GM12878 (cell line): ENCODE results near the gene GKAP1. TPM values are rescaled to one million over a fixed set of nuclear protein-coding genes. Genes with fewer than 3 reads are reported as not detected.
"Not testable (repeated sequence)": the region's sequence is repeated elsewhere in the genome, so short reads cannot be mapped to it uniquely, and the experiment has no call there.

Experiments used
- ATAC-seq: fragments of 200-7000 bp; cut with Tn5 transposase; 3 replicates; pipeline ENCODE4 v1.9.1; 2020; ENCODE audit warnings: mild to moderate bottlenecking, moderate library complexity
- BruUV-seq: library from RNA; stranded (reverse); fragments of 400-500 nt; replicated peaks from 2 replicates; lab custom pipeline; 2021; lab: Mats Ljungman, UMichigan
- CTCF ChIA-PET: fragments of 300-600 bp; sonication (Branson Sonifier 250); formaldehyde crosslinking; extraction: SDS; loops from one replicate; lab custom pipeline; 2021; ENCODE audit warnings: inconsistent platforms; lab: Yijun Ruan, JAX
- POLR2A ChIA-PET: fragments of 350-600 bp; formaldehyde crosslinking; extraction: SDS; loops from one replicate; lab custom pipeline; 2021; ENCODE audit warnings: inconsistent platforms; lab: Charles Lee
- RAD21 ChIA-PET: fragments of 300-600 bp; sonication (Branson Sonifier 250); formaldehyde crosslinking; loops from one replicate; lab custom pipeline; 2023; ENCODE audit warnings: antibody characterized with exemption; ENCODE audit not compliant: unreplicated experiment; lab: Charles Lee
- SMC1A ChIA-PET: fragments of 300-600 bp; sonication (Branson Sonifier 250); formaldehyde crosslinking; loops from one replicate; lab custom pipeline; 2023; ENCODE audit not compliant: unreplicated experiment, uncharacterized antibody; lab: Charles Lee
- DNase-seq: peaks from one replicate; pipeline ENCODE4 v3.0.0-alpha.2; 2011; ENCODE audit warnings: low read depth, low spot score
- FAIRE-seq: peaks from 3 replicates; lab custom pipeline; 2011; peaks lifted over from hg19 to GRCh38; lab: Jason Lieb, UNC
- H2AFZ ChIP-seq: 2 replicates; pipeline ENCODE4 v1.6.0; 2011; ENCODE audit warnings: low read depth, low read length, control low read depth; ENCODE audit not compliant: control insufficient read depth
- H3K27ac ChIP-seq: 2 replicates; pipeline ENCODE4 v1.5.1; 2011; ENCODE audit warnings: control low read depth; ENCODE audit not compliant: control insufficient read depth, insufficient read depth
- H3K27me3 ChIP-seq, 2 experiments: replicated peaks in 1 of 2; 2 replicates each; pipeline versions ENCODE4 v1.6.0 to v1.6.1; 2011; ENCODE audit warnings: low read length in 1 of 2; ENCODE audit not compliant: control insufficient read depth in 2 of 2, insufficient read depth in 2 of 2
- H3K36me3 ChIP-seq, 2 experiments: 2 replicates each; pipeline ENCODE4 v1.5.1; 2011; ENCODE audit warnings: low read length in 1 of 2; ENCODE audit not compliant: control insufficient read depth in 2 of 2, insufficient read depth in 2 of 2
- H3K4me1 ChIP-seq: 2 replicates; pipeline ENCODE4 v1.6.1; 2011; ENCODE audit warnings: mild to moderate bottlenecking, low read length, moderate library complexity, mixed read lengths; ENCODE audit not compliant: control insufficient read depth, insufficient read depth
- H3K4me2 ChIP-seq: 2 replicates; pipeline ENCODE4 v1.6.0; 2011; ENCODE audit warnings: control low read depth; ENCODE audit not compliant: control insufficient read depth, insufficient read depth
- H3K4me3 ChIP-seq: fragments of 200-600 bp; sonication (generic); 2 replicates; pipeline ENCODE4 v1.5.1; 2016
- H3K79me2 ChIP-seq: 2 replicates; pipeline ENCODE4 v1.6.0; 2011; ENCODE audit warnings: low read length; ENCODE audit not compliant: control insufficient read depth, insufficient read depth
- H3K9ac ChIP-seq: 2 replicates; pipeline ENCODE4 v1.8.0; 2011; ENCODE audit warnings: low read length, control low read depth, mixed read lengths; ENCODE audit not compliant: control insufficient read depth, insufficient read depth
- H3K9me3 ChIP-seq: replicated peaks from 3 replicates; pipeline ENCODE4 v1.5.1; 2011; ENCODE audit warnings: mild to moderate bottlenecking, low read length; ENCODE audit not compliant: control insufficient read depth, insufficient read depth
- H4K20me1 ChIP-seq: 2 replicates; pipeline ENCODE4 v1.6.0; 2011; ENCODE audit not compliant: control insufficient read depth, insufficient read depth
- BACH1 ChIP-seq: fragments of 450-650 bp; IDR thresholded peaks from 2 replicates; pipeline ENCODE4 v1.6.1; 2017; ENCODE audit warnings: mild to moderate bottlenecking, borderline replicate concordance
- CEBPB ChIP-seq, 2 experiments: fragments of 150-350 bp in 1 of 2; IDR thresholded peaks; 2 replicates each; pipeline ENCODE4 v1.6.1; 2012 to 2014; ENCODE audit warnings: low read depth in 2 of 2, low read length in 2 of 2, borderline replicate concordance in 1 of 2, inconsistent platforms in 1 of 2
- IKZF2 ChIP-seq, 2 experiments: fragments of 450-650 bp; IDR thresholded peaks; 2 replicates each; pipeline ENCODE4 v1.6.1; 2017; ENCODE audit warnings: mild to moderate bottlenecking in 2 of 2, moderate library complexity in 2 of 2
- IRF3 ChIP-seq: fragments of 450-650 bp; IDR thresholded peaks from 2 replicates; pipeline ENCODE4 v1.6.1; 2014; ENCODE audit warnings: mild to moderate bottlenecking
- RBBP5 ChIP-seq: fragments of 200-600 bp; sonication (generic); conservative IDR thresholded peaks from 2 replicates; pipeline ENCODE4 v1.6.1; 2016
- WGBS: methylation state at CpG from one replicate; pipeline ENCODE4 v1.1.6; 2016; ENCODE audit warnings: low lambda C conversion rate; ENCODE audit not compliant: insufficient replicate concordance, insufficient coverage; ENCODE audit errors: missing lambda C conversion rate; 5-methylcytosine and 5-hydroxymethylcytosine counted together
- in situ Hi-C: fragments of 300-500 bp; cut with MboI; formaldehyde crosslinking; loops from 9 replicates; pipeline ENCODE4 v1.14.3; 2018; ENCODE audit warnings: mixed read lengths
- intact Hi-C: fragments of 100-400 bp; cut with micrococcal nuclease; formaldehyde crosslinking; loops from one replicate; pipeline ENCODE4 v1.14.2; 2022; ENCODE audit not compliant: unreplicated experiment
- polyA plus RNA-seq, 11 experiments: library from polyadenylated mRNA; depleted of rRNA in 4 of 11; unstranded in 6 of 11; stranded (reverse) in 5 of 11; fragments of >200 nt; fragmentation: Nextera tagmentation in 4 of 11; fragmentation: Illumina TruSeq in 1 of 11; extraction: Ambion mirVana in 4 of 11; extraction: Trizol in 1 of 11; gene quantifications; 1 replicate in 1 of 11; 2 replicates in 10 of 11; pipeline versions ENCODE4 v1.2.1 to v1.2.3, GENCODE V29; 2011 to 2016; ENCODE audit warnings: inconsistent platforms in 2 of 11, missing spikeins in 2 of 11, low read depth in 1 of 11
- total RNA-seq, 4 experiments: library from RNA; depleted of rRNA in 3 of 4; stranded (reverse); fragments of >200 nt in 3 of 4; fragmentation: Illumina TruSeq in 1 of 4; extraction: Trizol in 1 of 4; gene quantifications; 2 replicates each; pipeline versions ENCODE4 v1.2.1 to v1.2.3, GENCODE V29; 2013 to 2021

Gene GKAP1
- total and polyA plus RNA-seq, 10 of the 15 experiments (the other 5 are each of a cell fraction or from before 2014, with no cell fraction given), result 0.92 to 5.1 (median 2.7) TPM

- ChIA-PET CTCF (no interaction called here), RAD21 (no interaction called here)
Measured at GRCh38 chr9:83744206-83744605, 73.4 kb downstream of the GKAP1 start.

DNA sequence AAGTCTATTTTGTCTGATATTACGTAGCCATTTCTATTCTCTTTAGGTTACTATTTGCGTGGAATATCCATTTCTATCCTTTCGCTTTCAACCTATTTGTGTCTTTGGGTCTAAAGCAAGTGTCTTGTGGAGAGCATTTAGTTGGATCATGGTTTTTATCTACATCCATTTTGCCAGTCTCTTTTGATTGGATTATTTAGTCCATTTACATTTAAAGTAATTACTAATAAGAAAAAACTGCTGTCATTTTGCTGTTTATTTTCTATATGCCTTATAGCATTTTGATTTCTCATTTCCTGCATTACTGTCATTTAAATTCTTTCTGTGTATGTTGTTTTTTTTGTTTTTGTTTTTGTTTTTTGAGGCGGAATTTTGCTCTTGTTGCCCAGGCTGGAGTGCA lies 83.8 kb downstream of the GKAP1 start:
- no peaks in the 10 kb centered on the region for H3K79me2 ChIP-seq
- H3K9ac ChIP-seq, result no peak overlapping the region
- no peak overlapping the region for H3K4me2 ChIP-seq
- WGBS, result 82% methylated on average over 4 of the region's 4 CpGs
- no peaks in the 10 kb centered on the region for H3K9me3 ChIP-seq
- DNase-seq (no peak), ATAC-seq (no peak), FAIRE-seq (no peak)
- ChIA-PET SMC1A (no interaction called here), RAD21 (no interaction called here), POLR2A (interaction anchor here (0.6 kb wide), 1 partner anchor 37 kb away, joined by 5 read pairs; no protein-coding TSS in a partner anchor), CTCF (no interaction called here)
- H2AFZ ChIP-seq, result no peak overlapping the region
- no peaks in the 10 kb centered on the region for H4K20me1 ChIP-seq
- H3K27ac ChIP-seq, result no peak overlapping the region
- BruUV-seq, result no TSS peak
- H3K4me1 ChIP-seq, result no peaks in the 10 kb centered on the region
- intact Hi-C loops, result no loop called here
- TF ChIP-seq CEBPB (IDR thresholded peaks at IDR 0.05; ENCODE audit: borderline replicate concordance in 1 of 2, low read depth in 2 of 2, low read length in 2 of 2) (no peak), RBBP5 (no peak), IKZF2 (IDR thresholded peaks at IDR 0.05) (no peak), BACH1 (no peak)
- H3K4me3 ChIP-seq, result no peak overlapping the region
- in situ Hi-C loops, result no loop called here
- no peaks in the 10 kb centered on the region for H3K27me3 ChIP-seq
- H3K36me3 ChIP-seq, result no peaks in the 10 kb centered on the region

More at GRCh38 chr9:83744206-83744605, 73.4 kb downstream of the GKAP1 start:
- WGBS, result 95% methylated on average over 1 of the region's 1 CpG
- ChIA-PET POLR2A (no interaction called here), SMC1A (no interaction called here)
- H3K4me2 ChIP-seq, result no peak overlapping the region
- H3K79me2 ChIP-seq, result no peaks in the 10 kb centered on the region
- no peak for ATAC-seq
- H3K36me3 ChIP-seq, result no peaks in the 10 kb centered on the region
- no peaks in the 10 kb centered on the region for H3K27me3 ChIP-seq
- in situ Hi-C loops, result no loop called here
- no peak for DNase-seq
- H4K20me1 ChIP-seq, result no peaks in the 10 kb centered on the region
- no peak overlapping the region for H2AFZ ChIP-seq
- H3K4me1 ChIP-seq, result no peaks in the 10 kb centered on the region
- BruUV-seq, result no TSS peak
- no peak overlapping the region for H3K4me3 ChIP-seq
- H3K9ac ChIP-seq, result no peak overlapping the region
- no peak for FAIRE-seq
- no peak for TF ChIP-seq IRF3
- TF ChIP-seq, all 136 proteins: peak for 0
- Histone ChIP-seq H3K9me3 (no peaks in the 10 kb centered on the region), H3K27ac (no peak overlapping the region)
- intact Hi-C loops, result no loop called here

DNA sequence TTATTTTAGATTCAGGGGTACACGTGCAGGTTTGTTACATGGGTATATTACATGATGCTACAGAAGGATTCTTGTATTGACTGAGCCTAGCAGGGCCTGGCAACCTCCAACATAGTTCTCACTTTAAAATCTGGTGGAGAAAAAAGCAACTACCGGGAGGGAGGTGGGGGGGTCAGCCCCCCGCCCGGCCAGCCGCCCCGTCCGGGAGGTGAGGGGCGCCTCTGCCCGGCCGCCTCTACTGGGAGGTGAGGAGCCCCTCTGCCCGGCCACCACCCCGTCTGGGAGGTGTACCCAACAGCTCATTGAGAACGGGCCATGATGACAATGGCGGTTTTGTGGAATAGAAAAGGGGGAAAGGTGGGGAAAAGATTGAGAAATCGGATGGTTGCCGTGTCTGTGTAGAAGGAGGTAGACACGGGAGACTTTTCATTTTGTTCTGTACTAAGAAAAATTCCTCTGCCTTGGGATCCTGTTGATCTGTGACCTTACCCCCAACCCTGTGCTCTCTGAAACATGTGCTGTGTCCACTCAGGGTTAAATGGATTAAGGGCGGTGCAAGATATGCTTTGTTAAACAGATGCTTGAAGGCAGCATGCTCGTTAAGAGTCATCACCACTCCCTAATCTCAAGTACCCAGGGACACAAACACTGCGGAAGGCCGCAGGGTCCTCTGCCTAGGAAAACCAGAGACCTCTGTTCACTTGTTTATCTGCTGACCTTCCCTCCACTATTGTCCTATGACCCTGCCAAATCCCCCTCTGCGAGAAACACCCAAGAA lies 88.8 kb downstream of the GKAP1 start:
- FAIRE-seq, H3K4me2 ChIP-seq, ATAC-seq, H2AFZ ChIP-seq, H3K36me3 ChIP-seq, BruUV-seq, POLR2A ChIA-PET, H4K20me1 ChIP-seq, H3K27ac ChIP-seq, in situ Hi-C loops, CTCF ChIA-PET, intact Hi-C loops, H3K4me3 ChIP-seq, H3K27me3 ChIP-seq, SMC1A ChIA-PET, RAD21 ChIA-PET, DNase-seq, H3K4me1 ChIP-seq, H3K79me2 ChIP-seq, H3K9ac ChIP-seq, H3K9me3 ChIP-seq: not testable (repeated sequence)
- WGBS, result 40% methylated on average over 4 of the region's 22 CpGs
